Upper lobe of left lung (tissue), 6 donors: ENCODE data around the gene FIZ1. TPM values are rescaled to one million over a fixed set of nuclear protein-coding genes. Genes with fewer than 3 reads are reported as not detected.

Experiments
- ATAC-seq, 2 donors: fragments of 200-7000 bp; cut with Tn5 transposase; one replicate each; pipeline ENCODE4 v1.9.1; 2022; ENCODE audit warnings: mild to moderate bottlenecking in 2 of 2, moderate library complexity in 2 of 2; ENCODE audit not compliant: low FRiP score in 2 of 2
- DNase-seq, 2 donors: peaks; one replicate each; pipeline ENCODE4 v3.0.0-alpha.2; 2019 to 2020
- H3K27ac ChIP-seq, 4 donors: fragments of 200-600 bp; sonication (generic); one replicate each; pipeline ENCODE4 v1.5.1; 2016 to 2019
- H3K27me3 ChIP-seq, 4 donors: fragments of 200-600 bp; sonication (generic); one replicate each; pipeline ENCODE4 v1.5.1; 2017 to 2019
- H3K36me3 ChIP-seq, 4 donors: fragments of 200-600 bp; sonication (generic); one replicate each; pipeline ENCODE4 v1.5.1; 2016 to 2019
- H3K4me1 ChIP-seq, 4 donors: fragments of 200-600 bp; sonication (generic); one replicate each; pipeline ENCODE4 v1.5.1; 2018 to 2019
- H3K4me3 ChIP-seq, 4 donors: fragments of 200-600 bp; sonication (generic); one replicate each; pipeline ENCODE4 v1.5.1; 2017 to 2019; ENCODE audit warnings: mild to moderate bottlenecking in 2 of 4, moderate library complexity in 1 of 4
- H3K9me3 ChIP-seq, 4 donors: fragments of 200-600 bp; sonication (generic); one replicate each; pipeline ENCODE4 v1.5.1; 2018 to 2019
- CTCF ChIP-seq, 6 experiments: fragments of 450-650 bp in 4 of 6; fragments of 200-600 bp in 2 of 6; sonication (generic) in 2 of 6; IDR thresholded peaks; one replicate each; pipeline ENCODE4 v1.5.1; 2016 to 2019; ENCODE audit warnings: antibody characterized with exemption in 6 of 6
- EP300 ChIP-seq, 4 donors: sonication (generic); formaldehyde crosslinking; IDR thresholded peaks; one replicate each; pipeline ENCODE4 v1.5.1; 2017; ENCODE audit warnings: antibody characterized with exemption in 4 of 4, control low read depth in 2 of 4
- POLR2A ChIP-seq, 4 donors: fragments of 450-650 bp; IDR thresholded peaks; one replicate each; pipeline ENCODE4 v1.5.1; 2016 to 2017; ENCODE audit warnings: antibody characterized with exemption in 4 of 4, mild to moderate bottlenecking in 2 of 4
- POLR2AphosphoS5 ChIP-seq, 2 donors: sonication (generic); formaldehyde crosslinking; IDR thresholded peaks; one replicate each; pipeline ENCODE4 v1.5.1; 2017; ENCODE audit warnings: antibody characterized with exemption in 2 of 2
- WGBS, 2 donors: methylation state at CpG; one replicate each; pipeline ENCODE4 v1.1.5; 2017 to 2018; 5-methylcytosine and 5-hydroxymethylcytosine counted together
- total RNA-seq, 6 donors: library from RNA; depleted of rRNA in 4 of 6; stranded (reverse); fragments of >200 nt in 4 of 6; gene quantifications; one replicate each; pipeline versions ENCODE4 v1.1.0 to v1.2.1, GENCODE V29; 2016 to 2021
- donor health status: DM: no; HTN: no; CAD: no; lungs with moderate emphysema.
- donor health status: DM: no; HTN: yes; CAD: no; lungs with severe emphysema.

The FIZ1 gene
- total RNA-seq, 6 donors from 2014 or later = 11.1 to 21.6 (median 16.3) TPM

GRCh38 chr19:55543567-55543966 lies 55.8 kb downstream of the FIZ1 start:
- H3K4me3 ChIP-seq = no peak overlapping the region
- WGBS, 2 donors = 74 to 78% methylated on average over 5 of the region's 5 CpGs
- peaks cover 0 to 23% (median 0%) of the 10 kb centered on the region in 4 donors for H3K4me1 ChIP-seq
- no peak overlapping the region for H3K27ac ChIP-seq
- H3K36me3 ChIP-seq = no peaks in the 10 kb centered on the region
- no peaks in the 10 kb centered on the region for H3K9me3 ChIP-seq
- DNase-seq (no peak), ATAC-seq (no peak)
- TF ChIP-seq CTCF (IDR thresholded peaks at IDR 0.05) = no peak
- no peak for TF ChIP-seq POLR2AphosphoS5 (IDR thresholded peaks at IDR 0.05)
- TF ChIP-seq POLR2A (IDR thresholded peaks at IDR 0.05) = no peak
- no peak for TF ChIP-seq EP300 (IDR thresholded peaks at IDR 0.05)
- H3K27me3 ChIP-seq = no peaks in the 10 kb centered on the region

- no peaks in the 10 kb centered on the region for H3K9me3 ChIP-seq
- 85 to 92% methylated on average over 7 of the region's 7 CpGs for WGBS, 2 donors
- H3K4me1 ChIP-seq = peaks cover 0 to 17% (median 0%) of the 10 kb centered on the region in 4 donors
- H3K4me3 ChIP-seq = no peak overlapping the region
- no peaks in the 10 kb centered on the region for H3K36me3 ChIP-seq
- H3K27me3 ChIP-seq = no peaks in the 10 kb centered on the region
- no peak for ATAC-seq
- H3K27ac ChIP-seq = no peak overlapping the region
- TF ChIP-seq POLR2AphosphoS5 (IDR thresholded peaks at IDR 0.05) (no peak), POLR2A (IDR thresholded peaks at IDR 0.05) (no peak), CTCF (IDR thresholded peaks at IDR 0.05) (no peak), EP300 (IDR thresholded peaks at IDR 0.05) (no peak)
- no peak for DNase-seq
Observed at GRCh38 chr19:55542292-55542855, 56.9 kb downstream of the FIZ1 start.

Other genes with a start within 250 kb of the FIZ1 start
- gene COX6B2, start 244.8 kb downstream of the FIZ1 start, total RNA-seq = under 1 TPM in 1 of 6 donors, not detected in 5; 0.20 TPM
- not detected for gene GARIN5B, start 236.3 kb downstream of the FIZ1 start, total RNA-seq
- gene IL11, start 229.1 kb downstream of the FIZ1 start, total RNA-seq = under 1 TPM in 2 of 6 donors, not detected in 4; 0.20 to 0.34 TPM
- 10 to 100 TPM in 4 of 6 donors, 1 to 10 TPM in 1, under 1 TPM in 1; 0.92 to 48.6 (median 20.9) TPM for gene TMEM190, start 222.7 kb downstream of the FIZ1 start, total RNA-seq
- gene TMEM238, start 215.2 kb downstream of the FIZ1 start, total RNA-seq = 10 to 100 TPM; 22.0 to 54.6 (median 36.0) TPM
- gene RPL28, start 213.6 kb downstream of the FIZ1 start, total RNA-seq = 1,000 to 10,000 TPM in 2 of 6 donors, 100 to 1,000 TPM in 4; 308 to 1,892 (median 534) TPM
- gene UBE2S, start 191.7 kb downstream of the FIZ1 start, total RNA-seq = 10 to 100 TPM in 5 of 6 donors, 1 to 10 TPM in 1; 6.5 to 31.6 (median 19.0) TPM
- not detected for gene SHISA7, start 156.2 kb downstream of the FIZ1 start, total RNA-seq
- 10 to 100 TPM in 5 of 6 donors, 1 to 10 TPM in 1; 4.2 to 44.8 (median 36.7) TPM for gene ISOC2, start 137.9 kb downstream of the FIZ1 start, total RNA-seq
- not detected for gene C19orf85, start 134.8 kb downstream of the FIZ1 start, total RNA-seq
- gene ZNF628, start 122.9 kb downstream of the FIZ1 start, total RNA-seq = 10 to 100 TPM in 5 of 6 donors, 1 to 10 TPM in 1; 9.9 to 32.1 (median 12.4) TPM
- 10 to 100 TPM; 13.1 to 19.2 (median 16.3) TPM for gene NAT14, start 114.3 kb downstream of the FIZ1 start, total RNA-seq
- gene SSC5D, start 111.1 kb downstream of the FIZ1 start, total RNA-seq = 10 to 100 TPM in 1 of 6 donors, 1 to 10 TPM in 4, under 1 TPM in 1; 0.39 to 10.1 (median 6.7) TPM
- gene SBK2, start 62.4 kb downstream of the FIZ1 start, total RNA-seq = not detected
- gene SBK3, start 54.0 kb downstream of the FIZ1 start, total RNA-seq = 1 to 10 TPM in 1 of 6 donors, under 1 TPM in 2, not detected in 3; 0.30 to 1.6 (median 0.94) TPM
- 10 to 100 TPM in 2 of 6 donors, 1 to 10 TPM in 4; 3.5 to 19.2 (median 8.4) TPM for gene ZNF579, start 18.7 kb downstream of the FIZ1 start, total RNA-seq
- gene ZNF524, start 771 bp upstream of the FIZ1 start, total RNA-seq = 10 to 100 TPM; 19.9 to 58.7 (median 34.9) TPM
- gene ZNF865, start 6.1 kb upstream of the FIZ1 start, total RNA-seq = 10 to 100 TPM in 4 of 6 donors, 1 to 10 TPM in 2; 7.7 to 39.8 (median 20.6) TPM
- gene ZNF784, start 25.0 kb upstream of the FIZ1 start, total RNA-seq = 10 to 100 TPM in 2 of 6 donors, 1 to 10 TPM in 4; 6.8 to 14.7 (median 8.6) TPM
- gene ZNF580, start 41.5 kb upstream of the FIZ1 start, total RNA-seq = 10 to 100 TPM; 28.1 to 84.1 (median 38.0) TPM
- 10 to 100 TPM; 15.6 to 38.8 (median 21.9) TPM for gene ZNF581, start 44.1 kb upstream of the FIZ1 start, total RNA-seq
- gene CCDC106, start 48.7 kb upstream of the FIZ1 start, total RNA-seq = 10 to 100 TPM; 15.3 to 44.0 (median 17.1) TPM
- gene U2AF2, start 55.5 kb upstream of the FIZ1 start, total RNA-seq = 100 to 1,000 TPM in 4 of 6 donors, 10 to 100 TPM in 2; 57.7 to 294 (median 157) TPM
- gene EPN1, start 75.7 kb upstream of the FIZ1 start, total RNA-seq = 100 to 1,000 TPM in 4 of 6 donors, 10 to 100 TPM in 2; 59.7 to 357 (median 126) TPM
- not detected for gene NLRP9, start 138.9 kb upstream of the FIZ1 start, total RNA-seq
- gene RFPL4A, start 159.6 kb upstream of the FIZ1 start, total RNA-seq = not detected
- gene RFPL4AL1, start 169.6 kb upstream of the FIZ1 start, total RNA-seq = not detected
- not detected for gene NLRP11, start 232.5 kb upstream of the FIZ1 start, total RNA-seq
- not detected for gene NLRP4, start 237.0 kb upstream of the FIZ1 start, total RNA-seq